ENCODE measurements around the gene DNLZ. TPM values are rescaled to one million over a fixed set of nuclear protein-coding genes. Genes with fewer than 3 reads are reported as not detected.
A peak's percentile ranks its signal among the peaks of the same experiment; 100 is the strongest.

DNLZ gene
- total and polyA plus RNA-seq, 9 of the 15 experiments (the other 6 are each of a cell fraction or from before 2014, with no cell fraction given): 0.17 to 44.6 (median 3.4) TPM

DNA sequence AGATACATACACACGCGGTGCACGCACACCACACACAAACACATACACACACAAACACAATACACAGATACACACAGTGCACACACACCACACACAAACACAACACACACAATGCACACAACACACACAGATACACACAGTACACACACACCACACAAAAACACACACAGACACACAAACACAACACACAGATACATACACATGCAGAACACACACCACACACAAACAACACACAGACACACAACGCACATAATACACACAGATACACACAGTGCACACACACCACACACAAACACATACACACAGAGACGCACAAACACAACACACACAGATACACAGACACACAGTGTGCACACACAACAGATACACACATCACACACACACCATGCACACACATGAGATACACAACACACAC lies 53.7 kb downstream of the DNLZ start (continued):
- TF ChIP-seq MTF1 (CRISPR knock-in tag; IDR thresholded peaks at IDR 0.05; ENCODE audit: borderline replicate concordance): no peak
- TF ChIP-seq, protein P1, sequence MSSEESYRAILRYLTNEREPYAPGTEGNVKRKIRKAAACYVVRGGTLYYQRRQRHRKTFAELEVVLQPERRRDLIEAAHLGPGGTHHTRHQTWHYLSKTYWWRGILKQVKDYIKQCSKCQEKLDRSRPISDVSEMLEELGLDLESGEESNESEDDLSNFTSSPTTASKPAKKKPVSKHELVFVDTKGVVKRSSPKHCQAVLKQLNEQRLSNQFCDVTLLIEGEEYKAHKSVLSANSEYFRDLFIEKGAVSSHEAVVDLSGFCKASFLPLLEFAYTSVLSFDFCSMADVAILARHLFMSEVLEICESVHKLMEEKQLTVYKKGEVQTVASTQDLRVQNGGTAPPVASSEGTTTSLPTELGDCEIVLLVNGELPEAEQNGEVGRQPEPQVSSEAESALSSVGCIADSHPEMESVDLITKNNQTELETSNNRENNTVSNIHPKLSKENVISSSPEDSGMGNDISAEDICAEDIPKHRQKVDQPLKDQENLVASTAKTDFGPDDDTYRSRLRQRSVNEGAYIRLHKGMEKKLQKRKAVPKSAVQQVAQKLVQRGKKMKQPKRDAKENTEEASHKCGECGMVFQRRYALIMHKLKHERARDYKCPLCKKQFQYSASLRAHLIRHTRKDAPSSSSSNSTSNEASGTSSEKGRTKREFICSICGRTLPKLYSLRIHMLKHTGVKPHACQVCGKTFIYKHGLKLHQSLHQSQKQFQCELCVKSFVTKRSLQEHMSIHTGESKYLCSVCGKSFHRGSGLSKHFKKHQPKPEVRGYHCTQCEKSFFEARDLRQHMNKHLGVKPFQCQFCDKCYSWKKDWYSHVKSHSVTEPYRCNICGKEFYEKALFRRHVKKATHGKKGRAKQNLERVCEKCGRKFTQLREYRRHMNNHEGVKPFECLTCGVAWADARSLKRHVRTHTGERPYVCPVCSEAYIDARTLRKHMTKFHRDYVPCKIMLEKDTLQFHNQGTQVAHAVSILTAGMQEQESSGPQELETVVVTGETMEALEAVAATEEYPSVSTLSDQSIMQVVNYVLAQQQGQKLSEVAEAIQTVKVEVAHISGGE (CRISPR knock-in tag; IDR thresholded peaks at IDR 0.05): no peak
- TF ChIP-seq CEBPG (CRISPR knock-in tag; IDR thresholded peaks at IDR 0.05): no peak
- no peak for TF ChIP-seq CEBPG (tag; conservative IDR thresholded peaks at IDR 0.05 in 1 of 2, IDR thresholded peaks at IDR 0.05 in 1 of 2)
- no peak for TF ChIP-seq TARDBP (IDR thresholded peaks at IDR 0.05)
- TF ChIP-seq BCOR (IDR thresholded peaks at IDR 0.05): peak; percentile 73; the same call in 1 of the 2 replicates
- no peak for TF ChIP-seq XRCC4 (IDR thresholded peaks at IDR 0.05; ENCODE audit: extremely low read depth, insufficient read depth, insufficient read length)
- no peak for TF ChIP-seq ETV5 (CRISPR knock-in tag; IDR thresholded peaks at IDR 0.05; ENCODE audit: low read depth)
- TF ChIP-seq, protein P2, sequence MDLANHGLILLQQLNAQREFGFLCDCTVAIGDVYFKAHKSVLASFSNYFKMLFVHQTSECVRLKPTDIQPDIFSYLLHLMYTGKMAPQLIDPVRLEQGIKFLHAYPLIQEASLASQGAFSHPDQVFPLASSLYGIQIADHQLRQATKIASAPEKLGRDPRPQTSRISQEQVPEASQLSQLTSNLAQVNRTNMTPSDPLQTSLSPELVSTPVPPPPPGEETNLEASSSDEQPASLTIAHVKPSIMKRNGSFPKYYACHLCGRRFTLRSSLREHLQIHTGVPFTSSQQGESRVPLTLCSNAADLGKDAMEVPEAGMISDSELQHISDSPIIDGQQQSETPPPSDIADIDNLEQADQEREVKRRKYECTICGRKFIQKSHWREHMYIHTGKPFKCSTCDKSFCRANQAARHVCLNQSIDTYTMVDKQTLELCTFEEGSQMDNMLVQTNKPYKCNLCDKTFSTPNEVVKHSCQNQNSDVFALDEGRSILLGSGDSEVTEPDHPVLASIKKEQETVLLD (IDR thresholded peaks at IDR 0.05): peak; percentile 47; the same call in 1 of the 2 replicates
- TF ChIP-seq DIDO1 (tag; IDR thresholded peaks at IDR 0.05; ENCODE audit: low read depth): no peak
- peak; percentile 89 for TF ChIP-seq PHF20 (IDR thresholded peaks at IDR 0.05; ENCODE audit: partially characterized antibody)
- no peak for TF ChIP-seq RFX5 (IDR thresholded peaks at IDR 0.05; ENCODE audit: low read depth, low read length)
- TF ChIP-seq ZNF639 (CRISPR knock-in tag; conservative IDR thresholded peaks at IDR 0.05 in 1 of 2, IDR thresholded peaks at IDR 0.05 in 1 of 2): no peak
- TF ChIP-seq PCBP2 (IDR thresholded peaks at IDR 0.05; ENCODE audit: low read depth, low read length, poor library complexity, severe bottlenecking): no peak
- TF ChIP-seq HCFC1 (IDR thresholded peaks at IDR 0.05; ENCODE audit: low read depth, low read length): no peak
- peak in 1 of 2 experiments; percentile 30; a peak in 1 of 4 replicates for TF ChIP-seq ARNT (IDR thresholded peaks at IDR 0.05)
- TF ChIP-seq SREBF2 (CRISPR knock-in tag; IDR thresholded peaks at IDR 0.05): no peak
- no peak for TF ChIP-seq YBX1 (IDR thresholded peaks at IDR 0.05)
- TF ChIP-seq, protein P3, sequence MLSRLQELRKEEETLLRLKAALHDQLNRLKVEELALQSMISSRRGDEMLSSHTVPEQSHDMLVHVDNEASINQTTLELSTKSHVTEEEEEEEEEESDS (CRISPR knock-in tag; IDR thresholded peaks at IDR 0.05): no peak
- peak; percentile 78; the same call in 1 of the 2 replicates for TF ChIP-seq SMARCA5 (IDR thresholded peaks at IDR 0.05)
- no peak for TF ChIP-seq NCOA1 (IDR thresholded peaks at IDR 0.05; ENCODE audit: low read depth)
- no peak for TF ChIP-seq FOXJ3 (CRISPR knock-in tag; IDR thresholded peaks at IDR 0.05)
- no peak for TF ChIP-seq JUND (IDR thresholded peaks at IDR 0.05; ENCODE audit: borderline replicate concordance, low read depth, low read length)
- TF ChIP-seq JUND (tag; IDR thresholded peaks at IDR 0.05; ENCODE audit: borderline replicate concordance, low read depth, low read length): no peak
- TF ChIP-seq MCM2 (IDR thresholded peaks at IDR 0.05; ENCODE audit: low read depth): no peak

Measured in K562 (cell line).